NT2/D1 (cell line): Measurements from ENCODE around the gene HPF1.

Experiments used
- SUZ12 ChIP-seq: IDR thresholded peaks from 2 replicates; pipeline ENCODE4 v1.6.1; 2011; ENCODE audit not compliant: insufficient read length, insufficient read depth; ENCODE audit errors: extremely low read depth
- ZNF274 ChIP-seq: IDR thresholded peaks from 2 replicates; pipeline ENCODE4 v1.6.1; 2011; ENCODE audit warnings: mild to moderate bottlenecking, low read depth, low read length

DNA sequence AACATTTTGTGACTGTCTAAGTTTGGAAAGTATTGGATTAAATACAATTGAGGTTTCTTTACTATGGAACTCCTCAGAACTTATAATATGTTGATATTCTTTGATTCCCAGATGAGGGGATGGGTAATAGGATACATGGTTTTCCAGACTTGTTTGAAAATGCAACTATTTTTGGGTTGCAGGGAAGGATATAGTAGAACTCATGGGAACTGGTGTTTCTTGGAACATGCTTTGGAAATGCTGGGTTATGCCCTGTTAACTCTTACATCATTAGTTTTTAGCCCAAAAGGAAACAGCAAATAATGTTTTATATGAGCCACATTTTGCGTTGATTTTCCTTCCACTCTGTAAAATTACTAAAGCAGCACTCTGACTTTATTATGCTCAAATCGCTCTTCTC lies 41.9 kb downstream of the HPF1 start:
- no peak for TF ChIP-seq ZNF274
- TF ChIP-seq SUZ12: no peak
